Immature natural killer cell (primary cell): ENCODE results near the gene BICD1. TPM values are rescaled to one million over a fixed set of nuclear protein-coding genes. Genes with fewer than 3 reads are reported as not detected.
"Not testable (repeated sequence)": the region's sequence is repeated elsewhere in the genome, so short reads cannot be mapped to it uniquely, and the experiment has no call there.

ENCODE experiments used
- DNase-seq, 3 donors: peaks; one replicate each; pipeline ENCODE4 v3.0.0; 2022; ENCODE audit warnings: mixed read lengths in 1 of 3
- H3K27ac Mint-ChIP-seq, 6 donors: one replicate each; pipeline ENCODE4 v1.8.0; 2020; ENCODE audit warnings: mixed read lengths in 6 of 6, mild to moderate bottlenecking in 5 of 6, inconsistent platforms in 4 of 6, moderate library complexity in 3 of 6
- H3K27me3 Mint-ChIP-seq, 3 donors: one replicate each; pipeline ENCODE4 v1.8.0; 2020 to 2021; ENCODE audit warnings: low read depth in 3 of 3, mild to moderate bottlenecking in 3 of 3, mixed read lengths in 3 of 3, moderate library complexity in 3 of 3, inconsistent platforms in 1 of 3
- H3K36me3 Mint-ChIP-seq, 3 donors: one replicate each; pipeline ENCODE4 v1.8.0; 2020; ENCODE audit warnings: mixed read lengths in 3 of 3, inconsistent platforms in 2 of 3, mild to moderate bottlenecking in 2 of 3
- H3K4me1 Mint-ChIP-seq, 2 donors: one replicate each; pipeline ENCODE4 v1.8.0; 2020; ENCODE audit warnings: inconsistent platforms in 2 of 2, mild to moderate bottlenecking in 2 of 2, mixed read lengths in 2 of 2, moderate library complexity in 1 of 2
- H3K4me3 Mint-ChIP-seq, 5 donors: one replicate each; pipeline ENCODE4 v1.8.0; 2020; ENCODE audit warnings: mild to moderate bottlenecking in 5 of 5, mixed read lengths in 5 of 5, inconsistent platforms in 3 of 5, moderate library complexity in 3 of 5
- H3K9me3 Mint-ChIP-seq, 6 donors: one replicate each; pipeline ENCODE4 v1.8.0; 2020; ENCODE audit warnings: mild to moderate bottlenecking in 6 of 6, mixed read lengths in 6 of 6, inconsistent platforms in 4 of 6, moderate library complexity in 3 of 6
- polyA plus RNA-seq, 3 donors: library from polyadenylated mRNA; unstranded; fragments of 300-500 nt; fragmentation: Illumina TruSeq; gene quantifications; one replicate each; pipeline ENCODE4 v1.2.3, GENCODE V29; 2021

The BICD1 gene
- polyA plus RNA-seq, 3 donors from 2014 or later = 1.0 to 9.1 (median 4.0) TPM

GRCh38 chr12:32275520-32275919 is 168.9 kb downstream of the BICD1 start:
- peaks cover 17 to 23% of the 10 kb centered on the region in 2 donors for H3K4me1 Mint-ChIP-seq
- not testable (repeated sequence) for H3K27me3 Mint-ChIP-seq, H3K27ac Mint-ChIP-seq, H3K9me3 Mint-ChIP-seq, H3K36me3 Mint-ChIP-seq, DNase-seq, H3K4me3 Mint-ChIP-seq

GRCh38 chr12:32277774-32278173 is 171.1 kb downstream of the BICD1 start:
- H3K4me1 Mint-ChIP-seq = peaks cover 13 to 15% of the 10 kb centered on the region in 2 donors
- DNase-seq = no peak

GRCh38 chr12:32281098-32281497 is 174.5 kb downstream of the BICD1 start:
- no peak for DNase-seq
- Mint-ChIP-seq H3K27ac (no peak overlapping the region), H3K27me3 (peaks cover 0 to 2% (median 0%) of the 10 kb centered on the region in 3 donors), H3K36me3 (peaks cover 0 to 3% (median 0%) of the 10 kb centered on the region in 3 donors), H3K4me1 (no peaks in the 10 kb centered on the region), H3K9me3 (no peaks in the 10 kb centered on the region), H3K4me3 (no peak overlapping the region)

More at GRCh38 chr12:32277774-32278173, 171.1 kb downstream of the BICD1 start:
- no peak overlapping the region for H3K4me3 Mint-ChIP-seq
- H3K9me3 Mint-ChIP-seq = no peaks in the 10 kb centered on the region
- peaks cover 0 to 2% (median 0%) of the 10 kb centered on the region in 3 donors for H3K27me3 Mint-ChIP-seq
- peaks cover 0 to 3% (median 0%) of the 10 kb centered on the region in 3 donors for H3K36me3 Mint-ChIP-seq
- H3K27ac Mint-ChIP-seq = no peak overlapping the region

- no peak overlapping the region for H3K4me3 Mint-ChIP-seq
- no peaks in the 10 kb centered on the region for H3K9me3 Mint-ChIP-seq
- no peak overlapping the region for H3K27ac Mint-ChIP-seq
- peaks cover 0 to 2% (median 2%) of the 10 kb centered on the region in 3 donors for H3K27me3 Mint-ChIP-seq
- H3K4me1 Mint-ChIP-seq = no peaks in the 10 kb centered on the region
- H3K36me3 Mint-ChIP-seq = peaks cover 0 to 3% (median 0%) of the 10 kb centered on the region in 3 donors
- no peak for DNase-seq
These were observed 177.9 kb downstream of the BICD1 start for GRCh38 chr12:32284561-32284960.

- DNase-seq = no peak
- Mint-ChIP-seq H3K4me1 (no peaks in the 10 kb centered on the region), H3K9me3 (no peaks in the 10 kb centered on the region), H3K27ac (no peak overlapping the region), H3K4me3 (no peak overlapping the region), H3K36me3 (peaks cover 0 to 3% (median 0%) of the 10 kb centered on the region in 3 donors), H3K27me3 (peaks cover 0 to 2% (median 2%) of the 10 kb centered on the region in 3 donors)
These were observed 178.4 kb downstream of the BICD1 start for GRCh38 chr12:32285021-32285420.

- Mint-ChIP-seq H3K27me3 (peaks cover 0 to 2% (median 2%) of the 10 kb centered on the region in 3 donors), H3K36me3 (peaks cover 0 to 3% (median 0%) of the 10 kb centered on the region in 3 donors), H3K4me1 (no peaks in the 10 kb centered on the region), H3K4me3 (no peak overlapping the region), H3K27ac (no peak overlapping the region), H3K9me3 (no peaks in the 10 kb centered on the region)
- no peak for DNase-seq
These were observed 178.8 kb downstream of the BICD1 start for GRCh38 chr12:32285489-32285888.

- Mint-ChIP-seq H3K9me3 (no peaks in the 10 kb centered on the region), H3K4me1 (no peaks in the 10 kb centered on the region), H3K36me3 (peaks cover 0 to 4% (median 4%) of the 10 kb centered on the region in 3 donors), H3K27ac (peak overlapping the region in 1 of 6 donors; percentile 13), H3K4me3 (no peak overlapping the region), H3K27me3 (peaks cover 0 to 2% (median 2%) of the 10 kb centered on the region in 3 donors)
- no peak for DNase-seq
These were observed 183.8 kb downstream of the BICD1 start for GRCh38 chr12:32290411-32290810.

GRCh38 chr12:32292151-32292550 is 185.5 kb downstream of the BICD1 start:
- Mint-ChIP-seq H3K27ac (no peak overlapping the region), H3K27me3 (peaks cover 0 to 2% (median 2%) of the 10 kb centered on the region in 3 donors), H3K4me3 (no peak overlapping the region), H3K36me3 (peaks cover 3 to 4% (median 4%) of the 10 kb centered on the region in 3 donors), H3K4me1 (no peaks in the 10 kb centered on the region), H3K9me3 (no peaks in the 10 kb centered on the region)
- no peak for DNase-seq

- H3K4me1 Mint-ChIP-seq = no peaks in the 10 kb centered on the region
- no peak overlapping the region for H3K27ac Mint-ChIP-seq
- DNase-seq = no peak
- no peaks in the 10 kb centered on the region for H3K9me3 Mint-ChIP-seq
- peaks cover 0 to 2% (median under 1%) of the 10 kb centered on the region in 3 donors for H3K27me3 Mint-ChIP-seq
- peaks cover 3 to 4% (median 4%) of the 10 kb centered on the region in 3 donors for H3K36me3 Mint-ChIP-seq
- no peak overlapping the region for H3K4me3 Mint-ChIP-seq
These were observed 187.3 kb downstream of the BICD1 start for GRCh38 chr12:32293808-32294419.

- Mint-ChIP-seq H3K27ac (no peak overlapping the region), H3K27me3 (no peaks in the 10 kb centered on the region), H3K4me1 (no peaks in the 10 kb centered on the region), H3K4me3 (no peak overlapping the region), H3K9me3 (no peaks in the 10 kb centered on the region), H3K36me3 (peaks cover 3 to 4% (median 4%) of the 10 kb centered on the region in 3 donors)
- DNase-seq = no peak
These were observed 189.9 kb downstream of the BICD1 start for GRCh38 chr12:32296567-32296966.

GRCh38 chr12:32298917-32299316 is 192.3 kb downstream of the BICD1 start:
- no peak for DNase-seq
- no peaks in the 10 kb centered on the region for H3K4me1 Mint-ChIP-seq
- H3K27ac Mint-ChIP-seq = no peak overlapping the region
- H3K4me3 Mint-ChIP-seq = no peak overlapping the region
- no peaks in the 10 kb centered on the region for H3K9me3 Mint-ChIP-seq
- H3K27me3 Mint-ChIP-seq = no peaks in the 10 kb centered on the region
- H3K36me3 Mint-ChIP-seq = peaks cover under 1 to 3% (median 2%) of the 10 kb centered on the region in 3 donors

GRCh38 chr12:32301216-32301615 is 194.6 kb downstream of the BICD1 start:
- no peak for DNase-seq
- H3K27me3 Mint-ChIP-seq = no peaks in the 10 kb centered on the region
- H3K9me3 Mint-ChIP-seq = no peaks in the 10 kb centered on the region
- peak overlapping the region in 1 of 6 donors; percentile 9 for H3K27ac Mint-ChIP-seq
- no peak overlapping the region for H3K4me3 Mint-ChIP-seq
- H3K4me1 Mint-ChIP-seq = no peaks in the 10 kb centered on the region
- H3K36me3 Mint-ChIP-seq = peaks cover 0 to 6% (median 0%) of the 10 kb centered on the region in 3 donors

GRCh38 chr12:32302218-32303173 is 195.8 kb downstream of the BICD1 start:
- Mint-ChIP-seq H3K4me3 (no peak overlapping the region), H3K36me3 (peaks cover 0 to 7% (median 0%) of the 10 kb centered on the region in 3 donors), H3K4me1 (no peaks in the 10 kb centered on the region), H3K9me3 (no peaks in the 10 kb centered on the region), H3K27me3 (no peaks in the 10 kb centered on the region), H3K27ac (no peak overlapping the region)
- DNase-seq = peak in 1 of 3 donors; percentile 15

- Mint-ChIP-seq H3K4me1 (no peaks in the 10 kb centered on the region), H3K4me3 (no peak overlapping the region), H3K27me3 (no peaks in the 10 kb centered on the region), H3K36me3 (peaks cover 0 to 11% (median 0%) of the 10 kb centered on the region in 3 donors), H3K27ac (no peak overlapping the region), H3K9me3 (no peaks in the 10 kb centered on the region)
- no peak for DNase-seq
These were observed 196.5 kb downstream of the BICD1 start for GRCh38 chr12:32303174-32303549.
